Breast epithelium (tissue), 4 donors: Measurements from ENCODE around the gene NACC2. TPM values are rescaled to one million over a fixed set of nuclear protein-coding genes. Genes with fewer than 3 reads are reported as not detected.
A peak's percentile ranks its signal among the peaks of the same experiment; 100 is the strongest.

Experiments used
- DNase-seq, 2 donors: peaks; one replicate each; pipeline ENCODE4 v3.0.0-alpha.2; 2019; ENCODE audit warnings: low spot score in 2 of 2
- H3K27ac ChIP-seq, 2 donors: fragments of 200-600 bp; sonication (generic) in 1 of 2; one replicate each; pipeline ENCODE4 v1.5.1; 2016 to 2019; ENCODE audit warnings: mild to moderate bottlenecking in 1 of 2
- H3K27me3 ChIP-seq, 2 donors: fragments of 200-600 bp; sonication (generic) in 1 of 2; one replicate each; pipeline versions ENCODE4 v1.5.1 to v1.6.0; 2017 to 2019; ENCODE audit warnings: control low read depth in 1 of 2, mild to moderate bottlenecking in 1 of 2
- H3K36me3 ChIP-seq: fragments of 200-600 bp; one replicate; pipeline ENCODE4 v1.5.1; 2019
- H3K4me1 ChIP-seq, 2 donors: fragments of 200-600 bp; sonication (generic); one replicate each; pipeline ENCODE4 v1.5.1; 2016 to 2019; ENCODE audit warnings: control low read depth in 1 of 2
- H3K4me3 ChIP-seq, 3 donors: fragments of 200-600 bp; sonication (generic); 1 replicate in 2 of 3; 2 replicates in 1 of 3; pipeline ENCODE4 v1.5.1; 2016 to 2019; ENCODE audit warnings: mild to moderate bottlenecking in 3 of 3, moderate library complexity in 2 of 3
- H3K9me3 ChIP-seq, 2 donors: fragments of 200-600 bp; sonication (generic) in 1 of 2; one replicate each; pipeline ENCODE4 v1.5.1; 2016 to 2019; ENCODE audit warnings: control low read depth in 1 of 2
- CTCF ChIP-seq, 3 donors: fragments of 450-650 bp; IDR thresholded peaks; one replicate each; pipeline ENCODE4 v1.5.1; 2016 to 2017; ENCODE audit warnings: antibody characterized with exemption in 3 of 3, mild to moderate bottlenecking in 3 of 3, moderate library complexity in 3 of 3
- POLR2A ChIP-seq: fragments of 450-650 bp; IDR thresholded peaks from one replicate; pipeline ENCODE4 v1.6.1; 2016; ENCODE audit warnings: antibody characterized with exemption, mild to moderate bottlenecking, moderate library complexity
- POLR2AphosphoS5 ChIP-seq, 3 donors: sonication (generic); formaldehyde crosslinking; IDR thresholded peaks; one replicate each; pipeline ENCODE4 v1.6.1; 2017; ENCODE audit warnings: antibody characterized with exemption in 3 of 3
- intact Hi-C: fragments of 100-400 bp; cut with DNase I; formaldehyde crosslinking; loops from one replicate; pipeline ENCODE4 v1.15.1; 2023; ENCODE audit warnings: low total_unique reads
- total RNA-seq, 3 donors: library from RNA; depleted of rRNA; stranded (reverse); fragments of >200 nt; gene quantifications; one replicate each; pipeline ENCODE4 v1.1.0, GENCODE V29; 2016

NACC2 gene
- total RNA-seq, 3 donors from 2014 or later = 14.0 to 24.2 (median 19.3) TPM

- DNase-seq = no peak
- TF ChIP-seq POLR2A (no peak), CTCF (IDR thresholded peaks at IDR 0.05) (no peak), POLR2AphosphoS5 (IDR thresholded peaks at IDR 0.05) (no peak)
- Histone ChIP-seq H3K27ac (no peak overlapping the region), H3K27me3 (peaks cover 0 to 52% of the 10 kb centered on the region in 2 donors), H3K9me3 (no peaks in the 10 kb centered on the region), H3K4me1 (peaks cover 0 to 6% of the 10 kb centered on the region in 2 donors), H3K36me3 (no peaks in the 10 kb centered on the region), H3K4me3 (no peak overlapping the region)
- intact Hi-C loops = no loop called here
Observed at GRCh38 chr9:136141682-136142413, 46.8 kb upstream of the NACC2 start.

- no peak for TF ChIP-seq CTCF (IDR thresholded peaks at IDR 0.05)
- TF ChIP-seq POLR2AphosphoS5 (IDR thresholded peaks at IDR 0.05) = no peak
- TF ChIP-seq POLR2A = no peak
- peak in 1 of 2 donors; percentile 63 for DNase-seq
Observed at GRCh38 chr9:136140966-136141365, 45.9 kb upstream of the NACC2 start.

GRCh38 chr9:136140046-136140445 lies 45.0 kb upstream of the NACC2 start:
- peaks cover 0 to 53% of the 10 kb centered on the region in 2 donors for H3K27me3 ChIP-seq
- H3K4me3 ChIP-seq = no peak overlapping the region
- intact Hi-C loops = no loop called here
- DNase-seq = peak in 1 of 2 donors; percentile 82
- H3K27ac ChIP-seq = peak overlapping the region; percentile 26 to 49
- H3K9me3 ChIP-seq = no peaks in the 10 kb centered on the region
- H3K36me3 ChIP-seq = no peaks in the 10 kb centered on the region
- TF ChIP-seq POLR2AphosphoS5 (IDR thresholded peaks at IDR 0.05) = no peak
- no peak for TF ChIP-seq CTCF (IDR thresholded peaks at IDR 0.05)
- TF ChIP-seq POLR2A = no peak
- H3K4me1 ChIP-seq = peaks cover 0 to 6% of the 10 kb centered on the region in 2 donors

More at GRCh38 chr9:136140966-136141365, 45.9 kb upstream of the NACC2 start:
- Histone ChIP-seq H3K27me3 (peaks cover 0 to 53% of the 10 kb centered on the region in 2 donors), H3K4me3 (no peak overlapping the region), H3K27ac (peak overlapping the region; percentile 26 to 49), H3K4me1 (peaks cover 0 to 6% of the 10 kb centered on the region in 2 donors), H3K36me3 (no peaks in the 10 kb centered on the region), H3K9me3 (no peaks in the 10 kb centered on the region)
- intact Hi-C loops = no loop called here

GRCh38 chr9:136138566-136138965 lies 43.5 kb upstream of the NACC2 start:
- Histone ChIP-seq H3K27ac (peak overlapping the region in 1 of 2 donors; percentile 1), H3K27me3 (peaks cover 2 to 53% of the 10 kb centered on the region in 2 donors), H3K36me3 (no peaks in the 10 kb centered on the region), H3K9me3 (no peaks in the 10 kb centered on the region), H3K4me1 (peaks cover 0 to 6% of the 10 kb centered on the region in 2 donors), H3K4me3 (no peak overlapping the region)
- DNase-seq = no peak
- intact Hi-C loops = no loop called here
- TF ChIP-seq POLR2AphosphoS5 (IDR thresholded peaks at IDR 0.05) (no peak), CTCF (IDR thresholded peaks at IDR 0.05) (no peak), POLR2A (no peak)
